Measurements from ENCODE around the gene FBLN2.

Gene FBLN2

GRCh38 chr3:13624671-13625125 is 75.8 kb downstream of the FBLN2 start:
- Histone ChIP-seq H3K4me1 (peaks cover 0 to 9% (median 0%) of the 10 kb centered on the region in 4 donors), H3K4me3 (no peak overlapping the region), H3K9me3 (no peaks in the 10 kb centered on the region), H3K27ac (no peak overlapping the region), H3K36me3 (peaks cover 0 to 15% (median 9%) of the 10 kb centered on the region in 3 donors), H3K27me3 (no peaks in the 10 kb centered on the region)
- TF ChIP-seq, protein P1, sequence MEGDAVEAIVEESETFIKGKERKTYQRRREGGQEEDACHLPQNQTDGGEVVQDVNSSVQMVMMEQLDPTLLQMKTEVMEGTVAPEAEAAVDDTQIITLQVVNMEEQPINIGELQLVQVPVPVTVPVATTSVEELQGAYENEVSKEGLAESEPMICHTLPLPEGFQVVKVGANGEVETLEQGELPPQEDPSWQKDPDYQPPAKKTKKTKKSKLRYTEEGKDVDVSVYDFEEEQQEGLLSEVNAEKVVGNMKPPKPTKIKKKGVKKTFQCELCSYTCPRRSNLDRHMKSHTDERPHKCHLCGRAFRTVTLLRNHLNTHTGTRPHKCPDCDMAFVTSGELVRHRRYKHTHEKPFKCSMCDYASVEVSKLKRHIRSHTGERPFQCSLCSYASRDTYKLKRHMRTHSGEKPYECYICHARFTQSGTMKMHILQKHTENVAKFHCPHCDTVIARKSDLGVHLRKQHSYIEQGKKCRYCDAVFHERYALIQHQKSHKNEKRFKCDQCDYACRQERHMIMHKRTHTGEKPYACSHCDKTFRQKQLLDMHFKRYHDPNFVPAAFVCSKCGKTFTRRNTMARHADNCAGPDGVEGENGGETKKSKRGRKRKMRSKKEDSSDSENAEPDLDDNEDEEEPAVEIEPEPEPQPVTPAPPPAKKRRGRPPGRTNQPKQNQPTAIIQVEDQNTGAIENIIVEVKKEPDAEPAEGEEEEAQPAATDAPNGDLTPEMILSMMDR (IDR thresholded peaks at IDR 0.05): no peak
- no peak for DNase-seq
- intact Hi-C loops (cut with DNase I; ENCODE audit: low total_unique reads): no loop called here

GRCh38 chr3:13626396-13626795 is 77.5 kb downstream of the FBLN2 start:
- H3K36me3 ChIP-seq: peaks cover 0 to 30% (median 19%) of the 10 kb centered on the region in 3 donors
- TF ChIP-seq, protein P1 (IDR thresholded peaks at IDR 0.05): no peak
- DNase-seq: no peak

GRCh38 chr3:13626915-13627460 is 78.1 kb downstream of the FBLN2 start:
- H3K4me1 ChIP-seq: peaks cover 0 to 9% (median 0%) of the 10 kb centered on the region in 4 donors
- H3K36me3 ChIP-seq: peaks cover 0 to 34% (median 24%) of the 10 kb centered on the region in 3 donors
- H3K27me3 ChIP-seq: no peaks in the 10 kb centered on the region
- TF ChIP-seq, protein P1 (IDR thresholded peaks at IDR 0.05): no peak
- no peak overlapping the region for H3K27ac ChIP-seq
- intact Hi-C loops (cut with DNase I; ENCODE audit: low total_unique reads): no loop called here
- H3K9me3 ChIP-seq: no peaks in the 10 kb centered on the region
- DNase-seq: no peak
- H3K4me3 ChIP-seq: no peak overlapping the region

More at GRCh38 chr3:13626396-13626795, 77.5 kb downstream of the FBLN2 start:
- no peak overlapping the region for H3K27ac ChIP-seq
- H3K9me3 ChIP-seq: no peaks in the 10 kb centered on the region
- intact Hi-C loops (cut with DNase I; ENCODE audit: low total_unique reads): no loop called here
- no peaks in the 10 kb centered on the region for H3K27me3 ChIP-seq
- no peak overlapping the region for H3K4me3 ChIP-seq
- H3K4me1 ChIP-seq: peaks cover 0 to 9% (median 0%) of the 10 kb centered on the region in 4 donors

DNA sequence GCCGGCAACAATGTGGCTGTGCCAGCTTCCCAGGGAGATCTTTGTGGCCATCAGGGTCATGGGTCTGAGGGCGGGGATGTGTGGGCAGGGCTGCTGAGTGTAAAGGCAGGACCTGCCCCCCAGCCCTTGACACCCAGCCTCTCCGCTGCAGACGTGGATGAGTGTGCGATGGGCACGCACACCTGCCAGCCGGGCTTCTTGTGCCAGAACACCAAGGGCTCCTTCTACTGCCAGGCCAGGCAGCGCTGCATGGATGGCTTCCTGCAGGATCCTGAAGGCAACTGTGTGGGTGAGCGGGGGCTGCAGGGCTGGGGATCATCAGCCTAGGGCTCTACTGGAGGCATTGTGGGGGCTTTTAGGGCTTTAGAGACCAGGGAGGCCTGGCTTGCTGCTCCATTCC is 78.8 kb downstream of the FBLN2 start:
- TF ChIP-seq, protein P1 (IDR thresholded peaks at IDR 0.05): no peak

DNA sequence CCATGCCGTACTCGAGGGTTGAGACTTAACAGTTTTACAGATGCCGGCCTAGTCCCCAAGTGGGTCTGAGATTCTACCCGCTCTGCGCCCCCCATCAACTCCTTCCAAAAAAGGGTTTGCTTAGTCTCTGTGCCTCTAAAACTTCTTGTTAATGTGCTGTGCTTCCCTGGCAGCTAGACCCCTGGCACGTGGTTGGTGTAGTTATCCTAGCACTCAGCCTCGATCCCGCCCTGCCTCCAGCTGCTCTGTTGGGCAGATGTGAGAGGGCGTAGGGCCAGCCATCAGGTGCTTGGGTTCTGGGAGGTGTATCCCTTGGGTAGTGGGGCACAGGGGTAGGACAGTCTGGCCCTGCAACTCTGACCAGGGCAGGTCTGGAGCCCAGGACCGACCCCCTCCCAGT is 79.5 kb downstream of the FBLN2 start:
- H3K36me3 ChIP-seq: peaks cover 0 to 34% (median 28%) of the 10 kb centered on the region in 3 donors
- no peak for DNase-seq

More for the DNA sequence above, 78.8 kb downstream of the FBLN2 start:
- peaks cover 0 to 7% (median 0%) of the 10 kb centered on the region in 4 donors for H3K4me1 ChIP-seq
- no peak for DNase-seq
- H3K4me3 ChIP-seq: no peak overlapping the region
- no peaks in the 10 kb centered on the region for H3K9me3 ChIP-seq
- intact Hi-C loops (cut with DNase I; ENCODE audit: low total_unique reads): no loop called here
- H3K36me3 ChIP-seq: peaks cover 0 to 34% (median 28%) of the 10 kb centered on the region in 3 donors
- no peaks in the 10 kb centered on the region for H3K27me3 ChIP-seq
- no peak overlapping the region for H3K27ac ChIP-seq

More for the DNA sequence above, 79.5 kb downstream of the FBLN2 start:
- no peaks in the 10 kb centered on the region for H3K4me1 ChIP-seq
- no peaks in the 10 kb centered on the region for H3K27me3 ChIP-seq
- H3K27ac ChIP-seq: no peak overlapping the region
- H3K9me3 ChIP-seq: no peaks in the 10 kb centered on the region
- intact Hi-C loops (cut with DNase I; ENCODE audit: low total_unique reads): no loop called here
- no peak overlapping the region for H3K4me3 ChIP-seq
- TF ChIP-seq, protein P1 (IDR thresholded peaks at IDR 0.05): no peak

Data from tibial artery (tissue), 4 donors.